Retinal pigment epithelial cell (primary cell): Measurements from ENCODE around the gene PDE4D.

Source experiments
- DNase-seq: peaks from one replicate; pipeline ENCODE4 v3.0.0-alpha.2; 2010; ENCODE audit warnings: low read depth
- H3K4me3 ChIP-seq: 2 replicates; pipeline ENCODE4 v1.5.1; 2011; ENCODE audit warnings: mild to moderate bottlenecking, low read length, control low read depth, moderate library complexity
- TF ChIP-seq, protein P1 (sequence below): conservative IDR thresholded peaks from 2 replicates; pipeline ENCODE4 v1.5.1; 2011; ENCODE audit warnings: low read depth, low read length, control low read depth, inconsistent platforms

PDE4D gene

DNA sequence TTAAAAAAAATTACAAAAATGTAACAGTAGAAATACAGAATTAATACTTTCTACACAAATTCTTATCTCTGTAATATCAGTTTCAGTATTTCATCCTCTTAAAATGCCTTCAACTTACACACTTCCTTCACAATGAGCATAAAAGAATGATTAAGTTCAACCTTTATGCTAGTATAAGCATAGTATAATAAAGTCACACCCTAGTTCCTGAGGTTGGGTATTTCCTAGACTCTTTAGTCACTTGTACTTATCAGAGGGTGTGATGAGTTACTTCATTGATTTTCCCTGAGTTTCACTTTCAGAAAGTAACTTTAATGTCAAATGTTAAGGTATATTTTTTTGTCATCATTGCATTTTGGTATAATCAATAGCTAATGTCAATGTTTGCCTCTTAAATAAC is 302.4 kb downstream of the PDE4D start:
- TF ChIP-seq, protein P1, sequence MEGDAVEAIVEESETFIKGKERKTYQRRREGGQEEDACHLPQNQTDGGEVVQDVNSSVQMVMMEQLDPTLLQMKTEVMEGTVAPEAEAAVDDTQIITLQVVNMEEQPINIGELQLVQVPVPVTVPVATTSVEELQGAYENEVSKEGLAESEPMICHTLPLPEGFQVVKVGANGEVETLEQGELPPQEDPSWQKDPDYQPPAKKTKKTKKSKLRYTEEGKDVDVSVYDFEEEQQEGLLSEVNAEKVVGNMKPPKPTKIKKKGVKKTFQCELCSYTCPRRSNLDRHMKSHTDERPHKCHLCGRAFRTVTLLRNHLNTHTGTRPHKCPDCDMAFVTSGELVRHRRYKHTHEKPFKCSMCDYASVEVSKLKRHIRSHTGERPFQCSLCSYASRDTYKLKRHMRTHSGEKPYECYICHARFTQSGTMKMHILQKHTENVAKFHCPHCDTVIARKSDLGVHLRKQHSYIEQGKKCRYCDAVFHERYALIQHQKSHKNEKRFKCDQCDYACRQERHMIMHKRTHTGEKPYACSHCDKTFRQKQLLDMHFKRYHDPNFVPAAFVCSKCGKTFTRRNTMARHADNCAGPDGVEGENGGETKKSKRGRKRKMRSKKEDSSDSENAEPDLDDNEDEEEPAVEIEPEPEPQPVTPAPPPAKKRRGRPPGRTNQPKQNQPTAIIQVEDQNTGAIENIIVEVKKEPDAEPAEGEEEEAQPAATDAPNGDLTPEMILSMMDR, result no peak
- no peak for DNase-seq
- no peak overlapping the region for H3K4me3 ChIP-seq

GRCh38 chr5:59588922-59589321 is 304.6 kb downstream of the PDE4D start:
- H3K4me3 ChIP-seq, result no peak overlapping the region
- no peak for DNase-seq
- TF ChIP-seq, protein P1, result peak; percentile 1

GRCh38 chr5:59587489-59588337 is 305.8 kb downstream of the PDE4D start:
- TF ChIP-seq, protein P1, result peak; percentile 53
- H3K4me3 ChIP-seq, result peak overlapping the region; percentile 42
- peak; percentile 79 for DNase-seq

DNA sequence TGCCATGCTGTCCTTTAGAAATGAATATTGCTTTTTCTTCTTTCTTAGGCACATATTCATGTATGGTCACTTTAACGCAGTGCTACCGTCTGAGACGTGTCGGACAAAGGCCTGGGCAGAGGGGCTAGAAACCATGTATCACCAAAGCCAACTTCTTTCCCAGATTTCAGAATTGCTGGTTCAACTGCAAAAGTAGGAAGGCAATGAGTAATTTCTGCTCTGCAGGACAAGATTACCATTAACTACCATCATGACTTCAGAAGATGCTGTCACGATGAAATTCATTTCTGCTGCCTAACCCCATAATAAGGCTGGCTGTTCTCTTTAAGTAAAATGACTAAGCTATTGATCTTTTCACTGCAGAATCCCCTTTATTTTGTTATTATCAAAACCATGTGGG is 306.7 kb downstream of the PDE4D start:
- no peak for DNase-seq
- H3K4me3 ChIP-seq, result peak overlapping the region; percentile 42
- TF ChIP-seq, protein P1, result no peak

DNA sequence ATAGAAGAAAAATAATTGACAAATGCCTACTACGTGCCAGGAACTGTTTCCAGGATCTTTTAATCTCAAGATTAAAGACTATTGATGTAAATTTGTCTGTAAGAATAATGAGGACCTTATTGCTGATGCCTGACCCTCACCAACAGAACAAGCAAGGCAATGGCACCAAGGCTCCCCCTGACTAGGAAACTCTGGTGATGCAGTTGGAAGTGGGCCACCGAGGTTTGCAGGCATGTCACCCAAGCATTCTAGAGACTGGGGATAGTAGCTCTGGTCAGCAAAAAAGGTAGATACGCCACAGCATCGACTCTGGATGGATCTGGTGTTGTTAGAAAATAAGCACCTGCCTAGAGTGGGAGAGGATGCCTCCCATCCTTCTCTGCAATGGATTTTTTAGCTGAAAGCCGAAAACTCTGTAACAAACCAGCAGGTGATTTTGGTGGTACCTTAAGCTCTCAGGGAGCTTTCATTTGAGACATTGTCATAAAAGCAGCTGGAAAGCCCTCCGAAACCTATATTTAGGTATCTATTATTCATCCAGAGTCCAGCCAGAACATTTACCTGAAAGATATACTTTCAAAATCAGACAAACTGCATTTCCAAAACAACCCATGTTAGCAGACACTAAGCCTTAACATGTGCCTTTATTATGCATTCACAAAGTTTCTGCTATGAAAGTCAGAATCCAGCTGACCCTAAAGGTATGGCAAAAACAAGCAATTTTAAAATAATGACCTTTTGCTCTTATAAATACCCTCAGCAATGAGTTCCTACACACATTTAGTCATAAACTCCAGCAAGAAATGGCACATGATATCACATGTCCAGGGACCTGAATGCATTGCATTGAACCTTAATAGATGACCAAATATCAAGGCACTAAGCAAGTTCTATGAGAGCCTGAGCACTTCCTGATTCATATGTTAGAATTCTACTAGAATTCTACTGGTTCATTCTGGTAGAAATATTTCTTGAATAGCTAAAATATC is 308.4 kb downstream of the PDE4D start:
- TF ChIP-seq, protein P1, result no peak
- no peak overlapping the region for H3K4me3 ChIP-seq
- peak; percentile 26 for DNase-seq

DNA sequence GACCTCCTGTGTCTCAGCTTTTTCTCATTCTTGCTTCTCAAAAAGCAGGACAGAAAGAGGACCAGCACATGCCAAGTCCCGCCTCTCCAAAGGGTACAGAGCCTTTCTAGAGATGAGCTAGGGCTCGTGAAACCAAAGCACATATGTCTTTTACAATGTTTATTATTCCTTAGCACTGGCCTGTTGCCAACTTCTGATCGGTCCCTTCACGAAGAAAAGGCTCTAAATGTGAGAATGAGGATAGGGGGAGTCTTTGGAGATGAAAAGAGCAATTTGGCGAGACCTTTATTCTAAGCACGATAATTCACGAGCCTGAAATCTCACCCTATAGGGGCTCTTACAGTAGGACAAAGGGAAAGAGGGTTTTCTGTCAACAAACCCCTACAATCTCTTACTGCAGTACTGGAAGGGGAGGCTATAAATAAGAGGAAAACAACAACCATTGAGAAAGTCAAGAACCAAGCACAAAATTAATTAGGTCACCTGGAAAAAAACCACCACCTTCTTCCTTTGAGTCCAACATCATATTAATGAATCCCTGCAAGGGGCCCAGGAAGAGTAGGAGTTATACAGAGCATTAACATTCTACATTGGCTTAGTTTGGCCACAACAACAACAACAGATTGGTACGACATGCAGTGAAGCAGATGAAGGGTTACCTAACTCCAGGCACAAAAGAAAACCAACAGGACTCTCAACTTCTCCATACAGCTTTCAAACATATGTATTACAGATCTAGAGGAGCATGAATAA is 309.5 kb downstream of the PDE4D start:
- TF ChIP-seq, protein P1, result no peak
- no peak overlapping the region for H3K4me3 ChIP-seq
- no peak for DNase-seq
